Keratinocyte (primary cell): ENCODE measurements around the gene HSP90AB1.

ENCODE experiments used
- CTCF ChIP-seq, 3 experiments: IDR thresholded peaks in 1 of 3; conservative IDR thresholded peaks in 1 of 3; optimal IDR thresholded peaks in 1 of 3; 2 replicates in 2 of 3; 3 replicates in 1 of 3; pipeline versions ENCODE3 to v1.5.1; 2011; ENCODE audit warnings: low read length in 3 of 3, mild to moderate bottlenecking in 3 of 3, moderate library complexity in 2 of 3, control low read depth in 1 of 3, inconsistent platforms in 1 of 3; ENCODE audit not compliant: insufficient read depth in 2 of 3; ENCODE audit errors: extremely low read depth in 1 of 3
- EZH2 ChIP-seq: IDR thresholded peaks from one replicate; pipeline ENCODE4 v1.6.1; 2012; ENCODE audit warnings: inconsistent platforms, mild to moderate bottlenecking, low read length, moderate library complexity

GRCh38 chr6:44301782-44302564 lies 55.1 kb downstream of the HSP90AB1 start:
- TF ChIP-seq CTCF (optimal IDR thresholded peaks at IDR 0.05 in 1 of 3, IDR thresholded peaks at IDR 0.05 in 1 of 3, conservative IDR thresholded peaks at IDR 0.05 in 1 of 3; ENCODE audit: extremely low read depth in 1 of 3, insufficient read depth in 2 of 3, low read length in 3 of 3), result no peak
- no peak for TF ChIP-seq EZH2
